Body of pancreas (tissue), 4 donors: ENCODE data around the gene MAP3K4.

Experiments
- POLR2A ChIP-seq, 3 donors: fragments of 450-650 bp; IDR thresholded peaks; one replicate each; pipeline ENCODE4 v1.6.1; 2016; ENCODE audit warnings: antibody characterized with exemption in 3 of 3, mild to moderate bottlenecking in 2 of 3
- TF ChIP-seq, protein P1 (sequence below), 7 experiments: fragments of 450-650 bp in 4 of 7; fragments of 200-600 bp in 3 of 7; sonication (generic) in 3 of 7; IDR thresholded peaks; one replicate each; pipeline ENCODE4 v1.5.1; 2016 to 2019; ENCODE audit warnings: antibody characterized with exemption in 7 of 7

DNA sequence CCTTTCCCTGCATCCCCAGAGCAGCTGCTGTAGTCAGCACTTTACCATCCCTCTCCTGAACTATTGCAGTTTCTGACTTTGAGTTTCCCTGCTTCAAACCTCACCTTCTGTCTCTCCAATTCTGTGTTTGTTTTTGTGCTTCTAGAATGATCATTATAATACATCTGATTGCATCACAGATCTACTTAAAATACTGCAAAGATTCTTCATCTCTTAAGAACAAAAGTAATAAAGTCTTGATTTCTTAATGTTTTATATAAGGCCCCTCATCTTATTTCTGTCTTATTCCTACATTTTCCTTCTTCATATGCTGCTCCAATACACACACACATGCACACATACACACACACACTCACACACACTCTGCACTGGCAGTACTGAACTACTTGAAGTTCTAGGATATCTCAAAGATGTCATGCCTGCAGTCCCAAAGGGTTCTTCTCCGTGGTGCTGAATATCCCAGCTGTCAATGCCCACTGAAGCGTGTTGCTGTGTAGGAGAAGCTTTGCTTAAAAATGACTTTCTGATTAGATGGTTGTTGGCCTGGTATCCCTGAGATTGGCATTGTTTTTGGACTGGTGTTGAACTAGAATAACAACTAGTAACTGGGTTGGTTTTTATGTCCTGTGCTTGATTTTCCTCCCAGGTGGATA is 97.2 kb downstream of the MAP3K4 start:
- TF ChIP-seq, protein P1, sequence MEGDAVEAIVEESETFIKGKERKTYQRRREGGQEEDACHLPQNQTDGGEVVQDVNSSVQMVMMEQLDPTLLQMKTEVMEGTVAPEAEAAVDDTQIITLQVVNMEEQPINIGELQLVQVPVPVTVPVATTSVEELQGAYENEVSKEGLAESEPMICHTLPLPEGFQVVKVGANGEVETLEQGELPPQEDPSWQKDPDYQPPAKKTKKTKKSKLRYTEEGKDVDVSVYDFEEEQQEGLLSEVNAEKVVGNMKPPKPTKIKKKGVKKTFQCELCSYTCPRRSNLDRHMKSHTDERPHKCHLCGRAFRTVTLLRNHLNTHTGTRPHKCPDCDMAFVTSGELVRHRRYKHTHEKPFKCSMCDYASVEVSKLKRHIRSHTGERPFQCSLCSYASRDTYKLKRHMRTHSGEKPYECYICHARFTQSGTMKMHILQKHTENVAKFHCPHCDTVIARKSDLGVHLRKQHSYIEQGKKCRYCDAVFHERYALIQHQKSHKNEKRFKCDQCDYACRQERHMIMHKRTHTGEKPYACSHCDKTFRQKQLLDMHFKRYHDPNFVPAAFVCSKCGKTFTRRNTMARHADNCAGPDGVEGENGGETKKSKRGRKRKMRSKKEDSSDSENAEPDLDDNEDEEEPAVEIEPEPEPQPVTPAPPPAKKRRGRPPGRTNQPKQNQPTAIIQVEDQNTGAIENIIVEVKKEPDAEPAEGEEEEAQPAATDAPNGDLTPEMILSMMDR (IDR thresholded peaks at IDR 0.05): no peak
- TF ChIP-seq POLR2A (IDR thresholded peaks at IDR 0.05): no peak
